MM.1S (cell line): ENCODE measurements around the gene FCHO2.

Experiments used
- DNase-seq: peaks from one replicate; pipeline ENCODE4 v3.0.0-alpha.2; 2015
- H2AFZ ChIP-seq: fragments of 300-600 bp; sonication (generic); 2 replicates; pipeline ENCODE4 v1.6.0; 2016; ENCODE audit warnings: antibody characterized with exemption, low read length
- H3F3A ChIP-seq: fragments of 300-600 bp; sonication (generic); 2 replicates; pipeline ENCODE4 v1.6.1; 2016; ENCODE audit warnings: mild to moderate bottlenecking, antibody characterized with exemption, low read length, moderate library complexity, mixed read lengths; ENCODE audit not compliant: insufficient read depth
- H3K27ac ChIP-seq: fragments of 300-600 bp; sonication (generic); 2 replicates; pipeline ENCODE4 v1.5.1; 2016; ENCODE audit warnings: mild to moderate bottlenecking, low read length
- H3K27me3 ChIP-seq: fragments of 300-600 bp; sonication (generic); replicated peaks from 2 replicates; pipeline ENCODE4 v1.6.0; 2016; ENCODE audit warnings: low read length; ENCODE audit not compliant: insufficient read depth
- H3K36me3 ChIP-seq: fragments of 300-600 bp; sonication (generic); replicated peaks from 2 replicates; pipeline ENCODE4 v1.6.1; 2016; ENCODE audit warnings: mild to moderate bottlenecking, low read length, mixed read lengths; ENCODE audit not compliant: insufficient read depth
- H3K4me1 ChIP-seq: fragments of 300-600 bp; sonication (generic); 2 replicates; pipeline ENCODE4 v1.6.1; 2016; ENCODE audit warnings: low read length, mixed read lengths
- H3K4me2 ChIP-seq: fragments of 300-600 bp; sonication (generic); 2 replicates; pipeline ENCODE4 v1.6.0; 2016; ENCODE audit warnings: low read depth, low read length
- H3K4me3 ChIP-seq: fragments of 300-600 bp; sonication (generic); 2 replicates; pipeline ENCODE4 v1.5.1; 2016; ENCODE audit warnings: low read length, mixed read lengths
- H3K79me2 ChIP-seq: fragments of 300-600 bp; sonication (generic); 2 replicates; pipeline ENCODE4 v1.6.1; 2016; ENCODE audit warnings: mixed run types, low read length, mixed read lengths
- H3K9ac ChIP-seq: fragments of 300-600 bp; sonication (generic); 2 replicates; pipeline ENCODE4 v1.6.1; 2016; ENCODE audit warnings: low read length, mixed read lengths
- H3K9me2 ChIP-seq: fragments of 300-600 bp; sonication (generic); replicated peaks from 2 replicates; pipeline ENCODE4 v1.6.1; 2016; ENCODE audit warnings: mild to moderate bottlenecking, low read length, mixed read lengths; ENCODE audit not compliant: insufficient read depth
- H3K9me3 ChIP-seq: fragments of 300-600 bp; sonication (generic); replicated peaks from 2 replicates; pipeline ENCODE4 v1.6.1; 2016; ENCODE audit warnings: mild to moderate bottlenecking, low read length, mixed read lengths; ENCODE audit not compliant: insufficient read depth
- H4K20me1 ChIP-seq: fragments of 300-600 bp; sonication (generic); 2 replicates; pipeline ENCODE4 v1.6.1; 2016; ENCODE audit warnings: mild to moderate bottlenecking, low read length, moderate library complexity, mixed read lengths; ENCODE audit not compliant: insufficient read depth
- CTCF ChIP-seq: fragments of 300-600 bp; sonication (generic); IDR thresholded peaks from 2 replicates; pipeline ENCODE4 v1.5.1; 2016; ENCODE audit warnings: antibody characterized with exemption, low read length, mixed read lengths
- EZH2 ChIP-seq: fragments of 300-600 bp; sonication (generic); optimal IDR thresholded peaks from 2 replicates; pipeline ENCODE3; 2017; ENCODE audit warnings: low read depth, mild to moderate bottlenecking, antibody characterized with exemption, low read length, mixed read lengths
- EZH2phosphoT487 ChIP-seq: fragments of 300-600 bp; sonication (generic); IDR thresholded peaks from 2 replicates; pipeline ENCODE4 v1.6.1; 2018; ENCODE audit warnings: antibody characterized with exemption, low read length

FCHO2 gene

GRCh38 chr5:73120222-73121118, 164.6 kb downstream of the FCHO2 start, which contains the start of gene TMEM171:
TMEM171 (plus strand) TSS chr5:73120575; CDS start chr5:73123374, 2,799 bp downstream.
- H3K4me1 ChIP-seq: peaks cover 5% of the 10 kb centered on the region; the same call in 1 of the 2 replicates
- no peaks in the 10 kb centered on the region for H4K20me1 ChIP-seq
- no peak within 1 kb of the TSS for H3K27ac ChIP-seq
- H3K4me3 ChIP-seq: no peak within 1 kb of the TSS
- no peak for DNase-seq
- H3K9ac ChIP-seq: no peak within 1 kb of the TSS
- H3K9me2 ChIP-seq: no peaks in the 10 kb centered on the region
- H3F3A ChIP-seq: no peaks in the 10 kb centered on the region
- H2AFZ ChIP-seq: no peak within 1 kb of the TSS
- H3K27me3 ChIP-seq: peaks cover 48% of the 10 kb centered on the region
- H3K9me3 ChIP-seq: no peaks in the 10 kb centered on the region
- H3K79me2 ChIP-seq: no peaks in the 10 kb centered on the region
- TF ChIP-seq CTCF: no peak
- no peak for TF ChIP-seq EZH2
- TF ChIP-seq EZH2phosphoT487: no peak
- no peaks in the 10 kb centered on the region for H3K36me3 ChIP-seq
- H3K4me2 ChIP-seq: no peak within 1 kb of the TSS

DNA sequence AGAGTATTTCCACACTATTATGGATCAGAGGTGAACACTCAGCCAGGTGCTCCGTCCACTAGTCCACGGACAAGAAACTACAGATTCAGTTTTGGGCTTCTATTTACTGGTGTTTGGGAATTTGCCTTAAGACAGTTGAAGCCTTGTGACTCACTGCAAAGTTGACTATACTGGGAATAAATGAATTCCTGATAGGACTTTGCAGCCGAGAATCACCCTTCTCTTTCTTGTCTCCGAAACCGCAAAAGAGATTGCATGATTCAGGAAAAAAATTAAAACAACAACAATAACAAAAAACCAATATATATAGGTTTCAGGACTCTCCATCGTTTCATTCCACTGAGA, 165.2 kb downstream of the FCHO2 start:
- peaks cover 5% of the 10 kb centered on the region; the same call in 1 of the 2 replicates for H3K4me1 ChIP-seq
- no peaks in the 10 kb centered on the region for H3K9me2 ChIP-seq
- no peak overlapping the region for H3K4me2 ChIP-seq
- no peaks in the 10 kb centered on the region for H4K20me1 ChIP-seq
- no peaks in the 10 kb centered on the region for H3F3A ChIP-seq
- no peak overlapping the region for H3K4me3 ChIP-seq
- no peaks in the 10 kb centered on the region for H3K36me3 ChIP-seq
- H3K79me2 ChIP-seq: no peaks in the 10 kb centered on the region
- peaks cover 48% of the 10 kb centered on the region for H3K27me3 ChIP-seq
- DNase-seq: no peak
- H3K9me3 ChIP-seq: no peaks in the 10 kb centered on the region
- H3K27ac ChIP-seq: no peak overlapping the region
- H3K9ac ChIP-seq: no peak overlapping the region
- no peak for TF ChIP-seq CTCF
- TF ChIP-seq EZH2: no peak
- TF ChIP-seq EZH2phosphoT487: no peak
- no peak overlapping the region for H2AFZ ChIP-seq

- Histone ChIP-seq H3K4me2 (no peak overlapping the region), H3K9ac (no peak overlapping the region), H3K79me2 (no peaks in the 10 kb centered on the region), H3K4me1 (peaks cover 5% of the 10 kb centered on the region; the same call in 1 of the 2 replicates), H3K36me3 (no peaks in the 10 kb centered on the region), H3K4me3 (no peak overlapping the region), H3K9me3 (no peaks in the 10 kb centered on the region), H2AFZ (no peak overlapping the region), H3K27ac (no peak overlapping the region), H3K9me2 (no peaks in the 10 kb centered on the region), H4K20me1 (no peaks in the 10 kb centered on the region), H3F3A (no peaks in the 10 kb centered on the region), H3K27me3 (peaks cover 41% of the 10 kb centered on the region)
- TF ChIP-seq CTCF: no peak
- no peak for TF ChIP-seq EZH2
- no peak for TF ChIP-seq EZH2phosphoT487
- no peak for DNase-seq
Observed at GRCh38 chr5:73122875-73123810, 167.3 kb downstream of the FCHO2 start.
